ENCODE data around the gene TPGS2.
A peak's percentile ranks its signal among the peaks of the same experiment; 100 is the strongest.
"Not testable (repeated sequence)": the region's sequence is repeated elsewhere in the genome, so short reads cannot be mapped to it uniquely, and the experiment has no call there.

TPGS2 gene

GRCh38 chr18:36821681-36822080 is 7.1 kb downstream of the TPGS2 start:
- DNase-seq, result no peak

- no peak for DNase-seq
Measured at GRCh38 chr18:36819621-36820020, 9.2 kb downstream of the TPGS2 start.

- DNase-seq, result no peak
Measured at GRCh38 chr18:36818652-36819051, 10.2 kb downstream of the TPGS2 start.

GRCh38 chr18:36817039-36817438 is 11.8 kb downstream of the TPGS2 start:
- no peak for DNase-seq

- not testable (repeated sequence) for DNase-seq
Measured at GRCh38 chr18:36816096-36816495, 12.7 kb downstream of the TPGS2 start.

- DNase-seq, result no peak
Measured at GRCh38 chr18:36814994-36815393, 13.8 kb downstream of the TPGS2 start.

- DNase-seq, result no peak
Measured at GRCh38 chr18:36813824-36814223, 15.0 kb downstream of the TPGS2 start.

GRCh38 chr18:36813101-36813775 is 15.6 kb downstream of the TPGS2 start:
- DNase-seq, result no peak

GRCh38 chr18:36812678-36813077 is 16.1 kb downstream of the TPGS2 start:
- DNase-seq, result no peak

- no peak for DNase-seq
Measured at GRCh38 chr18:36811955-36812354, 16.8 kb downstream of the TPGS2 start.

- DNase-seq, result no peak
Measured at GRCh38 chr18:36811430-36811829, 17.4 kb downstream of the TPGS2 start.

GRCh38 chr18:36809590-36810381 is 19.0 kb downstream of the TPGS2 start:
- DNase-seq, result peak; percentile 1 to 65 (median 11)

- no peak for DNase-seq
Measured at GRCh38 chr18:36808681-36809080, 20.1 kb downstream of the TPGS2 start.

- no peak for DNase-seq
Measured at GRCh38 chr18:36805105-36805504, 23.7 kb downstream of the TPGS2 start.

GRCh38 chr18:36798738-36799473 is 29.9 kb downstream of the TPGS2 start:
- no peak for DNase-seq

- DNase-seq, result no peak
Measured at GRCh38 chr18:36792634-36793283, 36.0 kb downstream of the TPGS2 start.

- no peak for DNase-seq
Measured at GRCh38 chr18:36786686-36787085, 42.1 kb downstream of the TPGS2 start.

GRCh38 chr18:36783792-36784191 is 45.0 kb downstream of the TPGS2 start:
- no peak for DNase-seq

- DNase-seq, result no peak
Measured at GRCh38 chr18:36782710-36783109, 46.1 kb downstream of the TPGS2 start.

GRCh38 chr18:36780748-36781147 is 48.1 kb downstream of the TPGS2 start:
- DNase-seq, result no peak

GRCh38 chr18:36777566-36777965 is 51.2 kb downstream of the TPGS2 start:
- DNase-seq, result no peak

GRCh38 chr18:36776650-36777049 is 52.2 kb downstream of the TPGS2 start:
- no peak for DNase-seq

GRCh38 chr18:36775396-36775795 is 53.4 kb downstream of the TPGS2 start:
- DNase-seq, result no peak

Measured in stimulated activated naive CD4-positive, alpha-beta T cell (primary cell).